Measurements from ENCODE around the gene ACSL5. TPM values are rescaled to one million over a fixed set of nuclear protein-coding genes. Genes with fewer than 3 reads are reported as not detected.
A peak's percentile ranks its signal among the peaks of the same experiment; 100 is the strongest.
"Not testable (repeated sequence)": the region's sequence is repeated elsewhere in the genome, so short reads cannot be mapped to it uniquely, and the experiment has no call there.

The ACSL5 gene
- total and polyA plus RNA-seq, 2 of the 4 experiments (the other 2 are of a cell fraction): 0.87 to 1.3 TPM

- H2AK9ac ChIP-seq (replicated peaks; ENCODE audit: low read depth, low read length, poor library complexity): no peak overlapping the region
- H3K27ac ChIP-seq (ENCODE audit: insufficient read depth, low read length): no peak overlapping the region
- no peak overlapping the region for H2BK15ac ChIP-seq (ENCODE audit: low read depth, low read length)
- H4K20me1 ChIP-seq (ENCODE audit: insufficient read depth, low read length): no peaks in the 10 kb centered on the region
- no peak overlapping the region for H3K18ac ChIP-seq (ENCODE audit: low read depth, low read length)
- no peak overlapping the region for H3K23ac ChIP-seq (ENCODE audit: low read depth, low read length)
- H4K5ac ChIP-seq (ENCODE audit: low read depth, low read length): no peak overlapping the region
- no peaks in the 10 kb centered on the region for H3K9me3 ChIP-seq (ENCODE audit: control insufficient read depth, insufficient read depth, low read length)
- peak; percentile 35 for ATAC-seq (ENCODE audit: low read depth)
- H3K4ac ChIP-seq (ENCODE audit: low read depth, low read length): no peak overlapping the region
- H3K4me2 ChIP-seq (ENCODE audit: low read depth, low read length): no peak overlapping the region
- H4K8ac ChIP-seq (ENCODE audit: low read depth in 2 of 2, low read length in 2 of 2): no peak overlapping the region
- no peak overlapping the region for H2BK120ac ChIP-seq (ENCODE audit: low read depth, low read length)
- intact Hi-C loops (cut with micrococcal nuclease): no loop called here
- TF ChIP-seq FOS (IDR thresholded peaks at IDR 0.05; ENCODE audit: low read depth, low read length): no peak
- no peak for TF ChIP-seq CEBPB (IDR thresholded peaks at IDR 0.05; ENCODE audit: low read depth, low read length)
- no peak for TF ChIP-seq MAFK (IDR thresholded peaks at IDR 0.05; ENCODE audit: low read depth, low read length)
- no peak for TF ChIP-seq MAZ (IDR thresholded peaks at IDR 0.05; ENCODE audit: borderline replicate concordance, low read depth, low read length)
- TF ChIP-seq NFE2L2 (IDR thresholded peaks at IDR 0.05; ENCODE audit: low read depth, low read length): no peak
- TF ChIP-seq USF2 (IDR thresholded peaks at IDR 0.05; ENCODE audit: low read depth, low read length): no peak
- TF ChIP-seq CHD1 (IDR thresholded peaks at IDR 0.05; ENCODE audit: low read depth, low read length): no peak
- TF ChIP-seq, protein P1, sequence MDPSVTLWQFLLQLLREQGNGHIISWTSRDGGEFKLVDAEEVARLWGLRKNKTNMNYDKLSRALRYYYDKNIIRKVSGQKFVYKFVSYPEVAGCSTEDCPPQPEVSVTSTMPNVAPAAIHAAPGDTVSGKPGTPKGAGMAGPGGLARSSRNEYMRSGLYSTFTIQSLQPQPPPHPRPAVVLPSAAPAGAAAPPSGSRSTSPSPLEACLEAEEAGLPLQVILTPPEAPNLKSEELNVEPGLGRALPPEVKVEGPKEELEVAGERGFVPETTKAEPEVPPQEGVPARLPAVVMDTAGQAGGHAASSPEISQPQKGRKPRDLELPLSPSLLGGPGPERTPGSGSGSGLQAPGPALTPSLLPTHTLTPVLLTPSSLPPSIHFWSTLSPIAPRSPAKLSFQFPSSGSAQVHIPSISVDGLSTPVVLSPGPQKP (IDR thresholded peaks at IDR 0.05; ENCODE audit: borderline replicate concordance, low read depth, low read length): no peak
- no TSS peak for BruUV-seq (replicated peaks)
- peak; percentile 10 for DNase-seq
- H3K56ac ChIP-seq (ENCODE audit: extremely low read depth, insufficient read depth, low read length): no peak overlapping the region
- POLR2A ChIA-PET (ENCODE audit: unreplicated experiment): no interaction called here
- H3K4me3 ChIP-seq (ENCODE audit: insufficient read depth, low read depth, low read length): no peak overlapping the region
- H4K91ac ChIP-seq (ENCODE audit: insufficient read depth, low read depth, low read length): no peak overlapping the region
- no peak overlapping the region for H2BK20ac ChIP-seq (ENCODE audit: low read depth, low read length)
- WGBS, 2 experiments (ENCODE audit: extremely low coverage in 2 of 2, insufficient read length in 1 of 2): no CpG with 5 or more reads among the region's 3 CpGs
- no peak overlapping the region for H2BK5ac ChIP-seq (ENCODE audit: low read depth, low read length, poor library complexity, severe bottlenecking)
- no peak overlapping the region for H2AK5ac ChIP-seq (ENCODE audit: low read depth, low read length)
- no peak overlapping the region for H3K9ac ChIP-seq (ENCODE audit: low read depth, low read length)
- H3K79me1 ChIP-seq (ENCODE audit: low read depth in 1 of 2, low read length in 2 of 2): no peaks in the 10 kb centered on the region
- dilution Hi-C loops (cut with HindIII; ENCODE audit: low sequenced_read_pairs, unreplicated experiment): no loop called here
- no peak overlapping the region for H3K14ac ChIP-seq (replicated peaks; ENCODE audit: low read depth, low read length)
- no peak overlapping the region for H2AFZ ChIP-seq (replicated peaks; ENCODE audit: low read length, poor library complexity)
- H3K27me3 ChIP-seq (ENCODE audit: control insufficient read depth, insufficient read depth, low read length): 0 out of 2 replicates have a peak, but pooled peaks cover 1% of the 10 kb centered on the region
- peaks cover 2% of the 10 kb centered on the region; the same call in 1 of the 2 replicates for H3K4me1 ChIP-seq (ENCODE audit: control insufficient read depth, insufficient read depth, low read length)
- CTCF ChIA-PET: interaction anchor here (0.6 kb wide), 1 partner anchor 854 kb away, joined by 4 read pairs; no protein-coding TSS in a partner anchor
- no peaks in the 10 kb centered on the region for H3K9me1 ChIP-seq (ENCODE audit: insufficient read depth, low read length)
- no peaks in the 10 kb centered on the region for H3K36me3 ChIP-seq (ENCODE audit: control insufficient read depth, insufficient read depth, low read length)
- in situ Hi-C loops (cut with MboI; ENCODE audit: low sequenced_read_pairs): no loop called here
Observed at GRCh38 chr10:112404617-112405016, 30.7 kb downstream of the ACSL5 start.

DNA sequence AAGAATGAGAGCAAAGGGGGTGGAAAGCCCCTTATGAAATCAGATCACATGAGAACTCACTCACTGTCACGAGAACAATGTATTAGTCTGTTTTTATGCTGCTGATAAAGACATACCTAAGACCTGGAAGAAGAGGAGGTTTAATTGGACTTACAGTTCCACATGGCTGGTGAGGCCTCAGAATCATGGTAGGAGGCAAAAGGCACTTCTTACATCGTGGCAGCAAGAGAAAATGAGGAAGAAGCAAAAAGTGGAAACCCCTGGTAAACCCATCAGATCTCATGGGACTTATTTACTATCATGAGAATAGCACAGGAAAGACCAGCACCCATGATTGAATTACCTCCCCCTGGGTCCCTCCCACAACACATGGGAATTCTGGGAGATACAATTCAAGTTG is 32.9 kb downstream of the ACSL5 start:
- H2BK5ac ChIP-seq (ENCODE audit: low read depth, low read length, poor library complexity, severe bottlenecking); H2AK5ac ChIP-seq (ENCODE audit: low read depth, low read length); H2BK120ac ChIP-seq (ENCODE audit: low read depth, low read length); H3K4me1 ChIP-seq (ENCODE audit: control insufficient read depth, insufficient read depth, low read length); in situ Hi-C loops (cut with MboI; ENCODE audit: low sequenced_read_pairs); H3K27me3 ChIP-seq (ENCODE audit: control insufficient read depth, insufficient read depth, low read length); H4K91ac ChIP-seq (ENCODE audit: insufficient read depth, low read depth, low read length); H3K79me1 ChIP-seq (ENCODE audit: low read depth in 1 of 2, low read length in 2 of 2); H3K4me3 ChIP-seq (ENCODE audit: insufficient read depth, low read depth, low read length); DNase-seq; H3K9ac ChIP-seq (ENCODE audit: low read depth, low read length); H3K36me3 ChIP-seq (ENCODE audit: control insufficient read depth, insufficient read depth, low read length); POLR2A ChIA-PET (ENCODE audit: unreplicated experiment); H3K23ac ChIP-seq (ENCODE audit: low read depth, low read length); H3K27ac ChIP-seq (ENCODE audit: insufficient read depth, low read length); ATAC-seq (ENCODE audit: low read depth); H3K4ac ChIP-seq (ENCODE audit: low read depth, low read length); dilution Hi-C loops (cut with HindIII; ENCODE audit: low sequenced_read_pairs, unreplicated experiment); H2AK9ac ChIP-seq (replicated peaks; ENCODE audit: low read depth, low read length, poor library complexity); H3K18ac ChIP-seq (ENCODE audit: low read depth, low read length); intact Hi-C loops (cut with micrococcal nuclease); H3K4me2 ChIP-seq (ENCODE audit: low read depth, low read length); H3K56ac ChIP-seq (ENCODE audit: extremely low read depth, insufficient read depth, low read length); H4K20me1 ChIP-seq (ENCODE audit: insufficient read depth, low read length); BruUV-seq (replicated peaks); H2BK15ac ChIP-seq (ENCODE audit: low read depth, low read length); CTCF ChIA-PET; H4K8ac ChIP-seq (ENCODE audit: low read depth in 2 of 2, low read length in 2 of 2); H4K5ac ChIP-seq (ENCODE audit: low read depth, low read length); H2BK20ac ChIP-seq (ENCODE audit: low read depth, low read length); H3K9me3 ChIP-seq (ENCODE audit: control insufficient read depth, insufficient read depth, low read length); H2AFZ ChIP-seq (replicated peaks; ENCODE audit: low read length, poor library complexity); H3K14ac ChIP-seq (replicated peaks; ENCODE audit: low read depth, low read length); H3K9me1 ChIP-seq (ENCODE audit: insufficient read depth, low read length): not testable (repeated sequence)
- WGBS, 2 experiments (ENCODE audit: extremely low coverage in 2 of 2, insufficient read length in 1 of 2): no CpG with 5 or more reads among the region's 2 CpGs

Measured in IMR-90 (cell line).